H1 (cell line): ENCODE data around the gene RPA4. TPM values are rescaled to one million over a fixed set of nuclear protein-coding genes. Genes with fewer than 3 reads are reported as not detected.
"Not testable (repeated sequence)": the region's sequence is repeated elsewhere in the genome, so short reads cannot be mapped to it uniquely, and the experiment has no call there.

Experiments used
- CTCF ChIA-PET: fragments of 300-600 bp; sonication (Branson Sonifier 250); formaldehyde crosslinking; loops from one replicate; lab custom pipeline; 2021; ENCODE audit not compliant: partially characterized antibody; lab: Charles Lee
- POLR2A ChIA-PET: fragments of 300-600 bp; sonication (Branson Sonifier 250); formaldehyde crosslinking; loops from one replicate; lab custom pipeline; 2021; ENCODE audit warnings: inconsistent platforms; ENCODE audit not compliant: partially characterized antibody; lab: Charles Lee
- DNase-seq, 2 experiments: peaks; one replicate each; pipeline versions ENCODE4 v3.0.0 to v3.0.0-alpha.2; 2010 to 2022; ENCODE audit warnings: low spot score in 2 of 2, low read depth in 1 of 2, mixed read lengths in 1 of 2
- FAIRE-seq: peaks from 2 replicates; lab custom pipeline; 2011; peaks lifted over from hg19 to GRCh38; lab: Jason Lieb, UNC
- H2AFZ ChIP-seq: 2 replicates; pipeline ENCODE4 v1.8.1; 2012; ENCODE audit warnings: low read length, inconsistent platforms
- H2AK5ac ChIP-seq: 2 replicates; pipeline ENCODE4 v1.6.1; 2013; ENCODE audit warnings: low read depth, low read length
- H2BK120ac ChIP-seq: replicated peaks from 2 replicates; pipeline ENCODE3; 2013; ENCODE audit warnings: low read depth, low read length, inconsistent platforms
- H2BK12ac ChIP-seq: 2 replicates; pipeline ENCODE4 v1.6.1; 2013; ENCODE audit warnings: low read depth, low read length
- H2BK15ac ChIP-seq: 2 replicates; pipeline ENCODE4 v1.6.1; 2013; ENCODE audit warnings: low read length
- H2BK20ac ChIP-seq: 2 replicates; pipeline ENCODE4 v1.6.1; 2013; ENCODE audit warnings: low read length
- H2BK5ac ChIP-seq: 2 replicates; pipeline ENCODE4 v1.6.1; 2013; ENCODE audit warnings: low read depth, low read length
- H3K14ac ChIP-seq: 2 replicates; pipeline ENCODE4 v1.6.1; 2013; ENCODE audit warnings: inconsistent platforms; ENCODE audit not compliant: insufficient read length
- H3K18ac ChIP-seq: 2 replicates; pipeline ENCODE4 v1.6.1; 2013; ENCODE audit warnings: low read length; ENCODE audit errors: extremely low read depth
- H3K23ac ChIP-seq: 2 replicates; pipeline ENCODE4 v1.6.1; 2013; ENCODE audit warnings: inconsistent platforms; ENCODE audit not compliant: insufficient read length
- H3K23me2 ChIP-seq: 2 replicates; pipeline ENCODE4 v1.6.1; 2013; ENCODE audit warnings: low read depth, low read length
- H3K27ac ChIP-seq: 2 replicates; pipeline ENCODE4 v1.6.1; 2011; ENCODE audit warnings: low read depth, low read length, inconsistent platforms
- H3K27me3 ChIP-seq, 4 experiments: replicated peaks in 1 of 4; 1 replicate in 1 of 4; 2 replicates in 3 of 4; pipeline versions ENCODE4 v1.6.1 to v1.8.1; 2011 to 2013; ENCODE audit warnings: low read length in 3 of 4, mild to moderate bottlenecking in 3 of 4, inconsistent platforms in 2 of 4, mixed read lengths in 2 of 4, moderate library complexity in 1 of 4; ENCODE audit not compliant: control insufficient read depth in 3 of 4, insufficient read depth in 3 of 4; ENCODE audit errors: extremely low read depth in 1 of 4
- H3K36me3 ChIP-seq, 4 experiments: 2 replicates each; pipeline versions ENCODE4 v1.6.1 to v1.8.1; 2011 to 2013; ENCODE audit warnings: mild to moderate bottlenecking in 4 of 4, low read length in 3 of 4, moderate library complexity in 2 of 4, control low read depth in 1 of 4, inconsistent platforms in 1 of 4; ENCODE audit not compliant: insufficient read depth in 4 of 4, control insufficient read depth in 2 of 4
- H3K4ac ChIP-seq: replicated peaks from 2 replicates; pipeline ENCODE3; 2013; ENCODE audit warnings: low read length, low read depth, mixed read lengths, inconsistent platforms; ENCODE audit not compliant: insufficient read length
- H3K4me1 ChIP-seq, 4 experiments: replicated peaks in 1 of 4; 1 replicate in 1 of 4; 2 replicates in 3 of 4; pipeline versions ENCODE4 v1.6.1 to v1.8.1; 2011 to 2013; ENCODE audit warnings: low read length in 3 of 4, inconsistent platforms in 2 of 4, mixed read lengths in 1 of 4; ENCODE audit not compliant: insufficient read depth in 4 of 4, control insufficient read depth in 3 of 4
- H3K4me2 ChIP-seq, 2 experiments: 2 replicates each; pipeline versions ENCODE4 v1.6.1 to v1.8.1; 2011 to 2013; ENCODE audit warnings: low read depth in 2 of 2, low read length in 2 of 2, control low read depth in 1 of 2, inconsistent platforms in 1 of 2, mild to moderate bottlenecking in 1 of 2; ENCODE audit not compliant: insufficient read depth in 1 of 2
- H3K4me3 ChIP-seq, 4 experiments: fragments of 200-600, 300-600 bp in 1 of 4; sonication (generic), shearing (Covaris generic), sonication (Bioruptor Twin) in 1 of 4; 2 replicates each; pipeline versions ENCODE4 v1.5.1 to v1.8.1; 2011 to 2016; ENCODE audit warnings: low read length in 4 of 4, low read depth in 3 of 4, control low read depth in 2 of 4, inconsistent platforms in 2 of 4, mild to moderate bottlenecking in 2 of 4, mixed read lengths in 1 of 4, moderate library complexity in 1 of 4; ENCODE audit not compliant: insufficient read depth in 2 of 4; ENCODE audit errors: extremely low read depth in 1 of 4
- H3K56ac ChIP-seq: replicated peaks from 2 replicates; pipeline ENCODE3; 2013; ENCODE audit warnings: low read depth, mild to moderate bottlenecking, mixed read lengths, low read length, inconsistent platforms; ENCODE audit not compliant: insufficient read length
- H3K79me1 ChIP-seq: 2 replicates; pipeline ENCODE4 v1.6.1; 2013; ENCODE audit warnings: low read depth, low read length, control low read depth
- H3K79me2 ChIP-seq, 2 experiments: 2 replicates each; pipeline versions ENCODE4 v1.6.1 to v1.8.1; 2012 to 2013; ENCODE audit warnings: low read length in 2 of 2, mild to moderate bottlenecking in 2 of 2, inconsistent platforms in 1 of 2; ENCODE audit not compliant: insufficient read depth in 2 of 2, control insufficient read depth in 1 of 2
- H3K9ac ChIP-seq, 4 experiments: replicated peaks in 1 of 4; 1 replicate in 1 of 4; 2 replicates in 3 of 4; pipeline versions ENCODE4 v1.6.1 to v1.8.1; 2011 to 2013; ENCODE audit warnings: low read depth in 3 of 4, low read length in 3 of 4, control low read depth in 2 of 4, mild to moderate bottlenecking in 2 of 4, moderate library complexity in 2 of 4, inconsistent platforms in 1 of 4; ENCODE audit errors: extremely low read depth in 1 of 4
- H3K9me3 ChIP-seq, 2 experiments: 2 replicates each; pipeline versions ENCODE4 v1.6.1 to v1.8.1; 2012 to 2013; ENCODE audit warnings: mild to moderate bottlenecking in 2 of 2, moderate library complexity in 2 of 2, control low read depth in 1 of 2, inconsistent platforms in 1 of 2, low read depth in 1 of 2, low read length in 1 of 2, mixed read lengths in 1 of 2; ENCODE audit not compliant: insufficient read depth in 2 of 2
- H4K20me1 ChIP-seq, 2 experiments: replicated peaks in 1 of 2; 2 replicates each; pipeline versions ENCODE3 to v1.8.1; 2011 to 2013; ENCODE audit warnings: inconsistent platforms in 2 of 2, low read length in 2 of 2, mild to moderate bottlenecking in 1 of 2; ENCODE audit not compliant: insufficient read depth in 2 of 2, control insufficient read depth in 1 of 2
- H4K5ac ChIP-seq: 2 replicates; pipeline ENCODE4 v1.6.1; 2013; ENCODE audit warnings: low read length, low read depth, mixed read lengths, inconsistent platforms; ENCODE audit not compliant: insufficient read length
- H4K8ac ChIP-seq: 2 replicates; pipeline ENCODE4 v1.8.0; 2013; ENCODE audit warnings: mild to moderate bottlenecking, moderate library complexity, low read length, inconsistent platforms; ENCODE audit not compliant: insufficient read depth; ENCODE audit errors: extremely low read depth
- H4K91ac ChIP-seq: replicated peaks from 2 replicates; pipeline ENCODE3; 2013; ENCODE audit warnings: low read length, mixed read lengths, inconsistent platforms; ENCODE audit not compliant: insufficient read length
- BRCA1 ChIP-seq: IDR thresholded peaks from 2 replicates; pipeline ENCODE4 v1.6.1; 2012; ENCODE audit warnings: low read depth, low read length, improper control_type of control experiment
- CREB1 ChIP-seq: IDR thresholded peaks from 2 replicates; pipeline ENCODE4 v1.6.1; 2012; ENCODE audit warnings: inconsistent platforms
- EGR1 ChIP-seq: IDR thresholded peaks from 2 replicates; pipeline ENCODE4 v1.6.1; 2011; ENCODE audit warnings: low read depth, low read length, borderline replicate concordance
- EP300 ChIP-seq, 2 experiments: IDR thresholded peaks; 1 replicate in 1 of 2; 2 replicates in 1 of 2; pipeline ENCODE4 v1.6.1; 2011 to 2012; ENCODE audit warnings: low read depth in 2 of 2, low read length in 2 of 2, mild to moderate bottlenecking in 2 of 2, borderline replicate concordance in 1 of 2, inconsistent platforms in 1 of 2, moderate library complexity in 1 of 2
- GABPA ChIP-seq: IDR thresholded peaks from 2 replicates; pipeline ENCODE4 v1.6.1; 2011; ENCODE audit warnings: mild to moderate bottlenecking, low read length, moderate library complexity, borderline replicate concordance; ENCODE audit not compliant: insufficient read depth
- KDM5A ChIP-seq: fragments of 200-600 bp; IDR thresholded peaks from 2 replicates; pipeline ENCODE4 v1.7.1; 2012; ENCODE audit warnings: mild to moderate bottlenecking, low read length, inconsistent platforms, mixed read lengths
- POU5F1 ChIP-seq: IDR thresholded peaks from 2 replicates; pipeline ENCODE4 v1.6.1; 2011; ENCODE audit warnings: low read depth, mild to moderate bottlenecking, low read length, moderate library complexity
- SIRT6 ChIP-seq: IDR thresholded peaks from one replicate; pipeline ENCODE4 v1.7.1; 2012; ENCODE audit warnings: low read length, inconsistent platforms
- TCF12 ChIP-seq: IDR thresholded peaks from 2 replicates; pipeline ENCODE4 v1.6.1; 2011; ENCODE audit warnings: low read depth, mild to moderate bottlenecking, low read length
- WGBS, 2 experiments: shearing (Covaris generic) in 1 of 2; methylation state at CpG; one replicate each; pipeline versions ENCODE4 v1.1.6 to v1.1.7; 2013 to 2015; ENCODE audit warnings: low lambda C conversion rate in 2 of 2, mixed read lengths in 2 of 2, inconsistent platforms in 1 of 2, low coverage in 1 of 2, missing lambda C conversion rate in 1 of 2; ENCODE audit not compliant: insufficient replicate concordance in 2 of 2, insufficient coverage in 1 of 2, insufficient read length in 1 of 2; ENCODE audit errors: extremely low coverage in 1 of 2, missing lambda C conversion rate in 1 of 2; 5-methylcytosine and 5-hydroxymethylcytosine counted together
- polyA plus RNA-seq, 7 experiments: library from polyadenylated mRNA; depleted of rRNA in 3 of 7; stranded (reverse) in 5 of 7; unstranded in 2 of 7; fragments of >200 nt in 5 of 7; fragments of 200-250 nt in 2 of 7; gene quantifications; 1 replicate in 5 of 7; 2 replicates in 1 of 7; 4 replicates in 1 of 7; pipeline versions ENCODE4 v1.2.1 to v1.2.3, GENCODE V29; 2011 to 2013; ENCODE audit warnings: missing spikeins in 2 of 7, mixed read lengths in 2 of 7
- total RNA-seq: library from RNA; stranded (reverse); fragmentation: NEBNext Ultra II Directional; extraction: Animal tissue kit (Norgen Biotek cat#: 25700); gene quantifications from 2 replicates; pipeline ENCODE4 v1.2.1, GENCODE V29; 2021

Gene RPA4
- total and polyA plus RNA-seq, 2 of the 8 experiments (the other 6 are each of a cell fraction or from before 2014, with no cell fraction given) = 0.17 to 0.24 TPM

GRCh38 chrX:96846841-96847240 is 36.9 kb upstream of the RPA4 start (continued):
- TF ChIP-seq EP300 (IDR thresholded peaks at IDR 0.05; ENCODE audit: borderline replicate concordance in 1 of 2, low read depth in 2 of 2, low read length in 2 of 2) = no peak
- no peak for TF ChIP-seq GABPA
- TF ChIP-seq TCF12 = no peak
- no peak for TF ChIP-seq SIRT6
- TF ChIP-seq POU5F1 = no peak
- TF ChIP-seq BRCA1 = no peak
- TF ChIP-seq CREB1 = no peak
- no peak for TF ChIP-seq EGR1
- TF ChIP-seq KDM5A = no peak

- H3K23ac ChIP-seq, H3K23me2 ChIP-seq, H3K4me1 ChIP-seq, H3K14ac ChIP-seq, H4K8ac ChIP-seq, H2BK12ac ChIP-seq, H4K20me1 ChIP-seq, H3K4me3 ChIP-seq, H3K9me3 ChIP-seq, H2BK5ac ChIP-seq, H4K5ac ChIP-seq, H3K79me2 ChIP-seq, H3K27me3 ChIP-seq, H3K4ac ChIP-seq, FAIRE-seq, H2AK5ac ChIP-seq, H2BK20ac ChIP-seq, H3K56ac ChIP-seq, H2AFZ ChIP-seq, H2BK15ac ChIP-seq, H4K91ac ChIP-seq, H3K18ac ChIP-seq, H3K27ac ChIP-seq, H2BK120ac ChIP-seq, H3K4me2 ChIP-seq, DNase-seq, H3K36me3 ChIP-seq, POLR2A ChIA-PET, H3K9ac ChIP-seq, H3K79me1 ChIP-seq: not testable (repeated sequence)
- 100% methylated on average over 3 of the region's 4 CpGs; no CpG with 5 or more reads in 1 of the 2 experiments for WGBS, 2 experiments
- CTCF ChIA-PET = interaction anchor here (1.2 kb wide), 1 partner anchor 14 kb away, joined by 3 read pairs; no protein-coding TSS in a partner anchor
Observed at GRCh38 chrX:96859422-96859821, 24.3 kb upstream of the RPA4 start.
